GM19455 (cell line): ENCODE measurements around the gene GPR21.

Source experiments
- ATAC-seq: cut with Tn5 transposase; IDR thresholded peaks from one replicate; pipeline ENCODE4 v1.9.1; 2021; ENCODE audit not compliant: unreplicated experiment

Gene GPR21

DNA sequence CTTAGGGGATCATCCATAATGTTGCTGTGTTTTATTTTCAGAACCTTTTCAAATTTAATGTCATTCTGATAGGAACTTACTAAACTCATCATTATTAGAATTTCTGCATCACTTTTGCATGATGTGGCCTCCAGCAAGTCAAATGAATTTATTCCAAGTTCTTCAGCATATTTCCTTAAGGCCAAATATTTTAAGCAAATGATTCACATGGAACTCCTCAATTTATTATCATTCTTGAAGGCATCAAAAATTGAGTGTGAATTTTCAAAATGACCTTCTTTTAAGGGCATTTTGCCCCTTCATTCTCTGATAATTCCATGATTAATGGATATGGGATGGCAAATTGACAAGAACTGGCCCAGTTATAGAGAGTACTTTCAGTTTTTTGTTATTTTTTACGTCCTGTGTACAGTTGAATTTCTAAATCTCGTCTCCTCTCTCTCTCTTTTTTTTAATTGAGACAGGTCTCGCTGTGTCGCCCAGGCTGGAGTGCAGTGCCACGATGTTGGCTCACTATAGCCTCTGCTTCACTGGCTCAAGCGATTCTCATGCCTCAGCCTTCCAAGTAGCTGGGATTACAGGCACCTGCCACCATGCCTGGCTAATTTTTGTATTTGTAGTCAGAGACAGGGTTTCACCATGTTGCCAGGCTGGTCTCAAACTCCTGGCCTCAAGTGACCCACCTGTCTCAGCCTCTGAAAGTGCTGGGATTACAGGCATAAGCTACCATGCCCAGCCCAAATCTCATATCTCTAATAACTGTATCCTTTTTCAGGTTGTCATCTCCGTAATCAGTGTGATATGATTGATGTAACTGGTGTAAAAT is 29.1 kb downstream of the GPR21 start:
- no peak for ATAC-seq

DNA sequence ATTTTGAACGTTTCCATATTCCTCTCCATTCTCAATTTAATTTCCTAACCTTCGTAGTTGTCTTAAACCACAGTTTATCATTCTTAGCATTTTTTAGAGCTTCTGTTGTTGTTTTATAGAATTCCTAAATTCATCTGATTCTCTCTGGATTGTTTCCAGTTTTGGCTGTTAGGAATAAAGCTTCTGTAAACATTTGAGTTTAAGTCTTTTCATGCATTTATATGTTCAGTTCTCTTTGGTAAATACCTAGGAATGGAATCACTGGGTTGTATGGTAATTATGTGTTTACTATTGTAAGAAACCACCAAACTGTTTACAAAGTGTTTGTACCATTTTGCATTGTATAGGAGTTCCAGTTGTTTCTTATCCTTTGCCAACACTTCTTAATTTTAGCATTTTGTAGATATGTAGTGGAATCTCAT is 29.7 kb downstream of the GPR21 start:
- no peak for ATAC-seq

DNA sequence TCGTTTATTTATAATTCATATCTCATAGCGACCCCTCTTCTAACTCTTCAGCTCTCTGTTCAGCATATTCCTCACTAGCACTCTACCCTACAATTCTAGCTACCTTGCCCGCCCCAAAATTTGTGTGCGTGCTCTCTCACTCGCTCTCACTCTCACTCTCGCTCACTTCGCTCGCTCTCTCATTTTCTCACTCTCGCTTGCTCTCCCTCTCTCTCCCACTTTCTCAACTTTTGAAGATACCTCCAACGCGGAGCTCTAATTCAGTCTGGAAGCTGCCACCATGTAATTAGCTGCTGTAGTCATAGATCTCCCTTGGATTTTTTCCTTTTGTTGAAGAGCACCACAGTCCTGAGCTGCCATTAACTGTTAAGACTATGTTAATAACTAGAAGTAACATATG is 30.4 kb downstream of the GPR21 start:
- no peak for ATAC-seq

DNA sequence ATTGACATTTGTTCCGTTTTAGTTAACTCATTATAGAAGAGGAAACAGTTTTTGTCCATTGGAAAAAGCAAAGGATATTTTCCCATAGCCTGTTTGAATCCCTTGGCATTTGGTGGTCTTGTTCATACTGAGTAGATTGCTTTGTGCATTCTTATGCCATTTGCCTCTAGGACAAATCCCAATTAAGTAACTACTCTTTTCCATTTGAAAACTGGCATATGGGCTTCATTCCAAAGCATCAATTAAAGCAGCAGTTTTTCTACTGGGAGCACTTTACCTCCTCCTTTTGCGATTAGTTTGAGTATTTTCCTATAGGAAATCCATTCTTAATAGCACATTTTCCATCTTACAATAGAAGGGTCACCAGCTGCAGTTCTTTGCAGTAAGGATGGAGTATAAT is 31.2 kb downstream of the GPR21 start:
- ATAC-seq = no peak

DNA sequence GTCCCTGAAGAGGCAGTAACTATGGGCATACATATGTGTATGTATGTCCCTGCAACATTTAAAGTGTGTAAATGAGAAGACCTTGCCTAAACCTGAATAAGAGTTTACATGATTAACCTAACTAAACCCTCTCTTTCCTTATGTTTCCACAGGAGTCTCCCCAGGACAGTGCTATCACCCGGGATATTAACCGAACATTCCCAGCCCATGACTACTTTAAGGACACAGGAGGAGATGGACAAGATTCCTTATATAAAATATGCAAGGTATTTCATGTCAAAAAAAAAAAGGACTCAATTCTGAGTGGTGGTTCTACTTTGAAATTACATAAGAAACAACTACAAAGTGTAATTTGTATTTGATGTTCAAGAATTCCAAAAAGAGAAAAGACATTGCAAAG is 31.7 kb downstream of the GPR21 start:
- ATAC-seq = no peak

DNA sequence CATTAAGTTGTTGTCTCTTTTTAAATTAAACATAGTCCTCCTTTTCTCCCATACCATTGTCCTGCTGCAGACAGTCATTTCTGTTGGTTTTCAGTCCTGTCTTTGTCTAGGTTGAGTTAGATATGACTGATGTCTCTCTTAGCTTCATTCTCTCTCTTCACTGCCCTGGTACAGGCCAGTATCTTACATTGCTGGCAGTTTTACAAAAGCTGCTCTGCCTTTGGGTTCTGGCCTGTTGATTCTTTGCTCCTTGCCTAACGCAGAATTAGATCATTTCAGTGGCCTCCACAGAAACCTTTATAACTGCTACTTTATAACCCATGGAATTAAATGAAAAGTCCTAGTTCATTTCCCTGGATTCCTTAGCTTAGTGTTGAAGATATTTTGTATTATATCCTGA is 33.7 kb downstream of the GPR21 start:
- no peak for ATAC-seq

DNA sequence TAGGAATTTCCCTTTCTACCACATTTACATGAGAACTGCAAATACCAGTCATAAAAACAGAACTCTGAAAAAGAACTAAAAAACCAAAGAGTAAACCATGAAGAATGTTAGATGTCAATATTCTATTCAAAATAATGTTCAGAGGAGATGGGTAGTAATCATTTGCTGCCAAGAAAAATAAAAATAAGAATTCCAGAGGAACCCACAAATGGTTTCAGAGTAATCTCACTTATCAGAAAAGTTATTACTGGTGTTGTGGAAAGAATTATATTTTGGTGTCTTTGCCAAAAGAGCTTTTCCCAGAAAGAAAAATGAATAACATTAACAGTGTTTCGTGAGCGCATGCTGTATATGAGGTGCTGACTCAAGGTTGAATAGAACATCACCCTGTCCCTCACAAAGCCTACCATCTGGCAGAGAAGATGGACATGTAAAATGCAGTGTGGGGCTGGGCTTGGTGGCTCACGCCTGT is 35.6 kb downstream of the GPR21 start:
- no peak for ATAC-seq

DNA sequence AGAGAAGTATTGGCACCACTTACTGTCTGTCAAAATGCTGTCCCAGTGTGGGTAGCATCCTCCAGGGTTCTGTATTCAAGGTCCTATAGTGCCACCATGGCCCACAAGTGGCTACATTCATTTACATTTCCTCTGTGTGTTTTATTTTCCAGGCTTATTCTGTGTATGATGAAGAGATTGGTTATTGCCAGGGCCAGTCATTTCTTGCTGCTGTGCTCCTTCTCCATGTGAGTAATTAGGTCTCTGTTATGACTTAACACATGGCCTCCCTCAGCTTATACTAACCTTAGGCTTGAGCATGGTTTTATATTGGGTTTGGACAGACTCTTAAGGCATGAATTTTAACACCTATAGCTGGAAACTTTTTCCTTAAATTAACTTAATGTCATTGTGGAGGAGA is 36.7 kb downstream of the GPR21 start:
- ATAC-seq = no peak

DNA sequence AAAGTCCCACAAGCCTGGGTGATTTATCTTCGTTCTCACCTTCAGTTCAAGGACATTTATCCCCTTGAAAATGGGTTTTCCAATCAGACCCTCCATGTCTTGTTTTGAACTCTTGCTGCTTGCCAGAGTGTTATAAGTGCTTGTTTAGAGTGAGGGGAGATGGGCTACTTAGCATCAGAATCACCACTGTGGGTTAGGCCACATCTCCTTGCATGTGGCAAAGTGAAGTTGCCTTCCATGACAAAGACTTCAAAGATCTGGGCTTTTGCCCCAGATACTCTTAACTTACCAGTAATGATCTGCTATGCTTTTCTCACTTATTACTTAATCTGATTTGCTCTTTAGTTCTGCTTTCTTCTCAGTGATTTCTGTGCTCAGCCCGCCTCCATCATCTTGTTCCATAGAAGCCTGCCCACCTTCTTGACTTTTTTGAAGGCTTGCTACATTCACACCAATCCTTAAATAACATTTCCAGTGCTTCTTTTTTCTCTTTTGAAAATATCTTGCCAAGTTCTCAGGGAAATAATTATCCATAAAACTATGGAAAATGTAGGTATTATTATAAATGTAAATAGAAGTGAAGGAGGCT is 39.0 kb downstream of the GPR21 start:
- no peak for ATAC-seq

DNA sequence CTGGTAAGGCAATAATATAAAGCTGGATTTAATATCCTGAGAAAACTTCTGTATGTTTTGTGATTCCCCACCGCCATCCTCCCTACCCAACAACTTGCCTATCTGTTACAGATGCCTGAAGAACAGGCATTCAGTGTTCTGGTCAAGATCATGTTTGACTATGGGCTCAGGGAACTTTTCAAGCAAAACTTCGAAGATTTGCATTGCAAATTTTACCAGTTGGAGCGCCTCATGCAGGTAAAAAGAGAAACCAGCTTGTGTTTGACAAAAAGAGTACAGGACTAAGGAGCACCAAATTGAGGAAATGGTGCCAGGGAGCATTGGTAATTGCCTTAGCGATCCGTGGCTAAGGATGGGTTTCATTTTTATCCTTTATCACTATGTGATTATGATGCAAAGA is 40.0 kb downstream of the GPR21 start:
- no peak for ATAC-seq

DNA sequence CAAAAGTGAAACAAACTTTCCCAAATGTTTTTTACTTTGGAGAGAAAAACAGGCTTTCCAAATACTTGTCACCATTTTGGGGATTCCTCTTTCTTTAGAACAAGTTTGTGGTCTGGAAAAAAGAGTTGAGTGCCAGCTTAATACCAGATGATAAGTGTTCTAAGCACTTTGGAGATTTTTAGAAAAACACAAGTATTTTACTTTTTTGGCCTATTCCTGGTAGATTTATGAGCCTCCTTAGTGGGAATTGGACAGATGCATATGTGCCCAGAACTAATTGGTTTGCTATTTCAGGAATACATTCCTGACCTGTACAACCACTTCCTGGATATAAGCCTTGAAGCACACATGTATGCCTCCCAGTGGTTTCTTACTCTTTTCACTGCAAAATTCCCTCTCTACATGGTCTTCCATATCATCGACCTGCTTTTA is 40.5 kb downstream of the GPR21 start:
- no peak for ATAC-seq

DNA sequence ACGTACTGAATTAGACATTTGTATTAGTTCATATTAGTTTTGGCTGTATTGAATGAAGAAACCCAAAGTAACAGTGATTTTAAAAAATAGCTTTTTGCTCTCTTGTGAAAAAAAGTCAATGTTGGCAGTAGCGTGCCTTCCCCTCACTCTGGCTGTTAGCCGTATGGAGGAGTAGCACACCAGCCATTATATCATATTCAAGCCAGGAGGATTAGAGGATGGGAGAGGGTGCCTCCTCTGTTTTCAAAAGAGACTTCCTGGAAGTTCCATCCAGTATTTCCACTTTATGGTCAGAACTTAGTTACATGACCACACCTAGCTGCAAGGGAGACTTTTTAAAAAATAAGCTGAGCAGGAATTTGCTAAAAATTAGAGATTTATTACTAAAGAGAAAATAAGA is 41.2 kb downstream of the GPR21 start:
- no peak for ATAC-seq

DNA sequence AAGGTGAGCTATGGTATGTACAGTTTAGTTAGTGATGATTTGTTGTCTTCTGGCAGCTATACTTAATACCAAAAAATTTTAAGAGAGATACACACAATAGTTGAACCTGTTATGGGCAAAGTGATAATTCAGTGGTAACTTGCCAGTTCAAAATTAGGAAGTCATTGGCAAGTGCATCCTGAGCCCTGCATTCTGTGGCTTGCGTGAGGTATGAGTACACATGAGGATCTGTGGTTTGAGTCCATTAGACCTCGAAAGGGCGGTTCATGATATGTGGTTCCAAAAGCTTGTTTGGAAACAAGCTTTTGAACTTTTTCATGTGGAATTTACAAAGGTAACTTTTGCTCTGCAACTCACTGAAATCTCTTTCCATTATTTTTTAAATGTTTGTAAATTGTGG is 47.0 kb downstream of the GPR21 start:
- no peak for ATAC-seq

DNA sequence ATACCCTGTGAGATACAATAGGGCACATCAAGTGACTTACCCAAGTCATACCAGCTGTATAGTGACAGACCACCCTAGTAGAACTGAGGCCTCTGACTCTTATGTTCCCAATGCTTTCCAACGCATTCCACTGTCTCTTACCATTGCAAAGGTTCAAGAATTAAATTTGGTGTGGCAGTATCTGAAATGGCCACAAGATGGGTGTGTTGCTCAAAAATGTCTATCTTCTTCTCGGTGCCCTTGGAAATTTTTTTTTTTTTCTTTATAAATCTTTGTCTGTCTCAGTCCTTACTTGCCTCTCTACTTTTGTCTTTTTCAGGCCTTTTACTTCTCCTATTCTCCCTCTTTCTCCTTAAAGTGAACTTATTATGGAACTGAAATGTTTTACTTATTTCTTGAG is 48.4 kb downstream of the GPR21 start:
- no peak for ATAC-seq

DNA sequence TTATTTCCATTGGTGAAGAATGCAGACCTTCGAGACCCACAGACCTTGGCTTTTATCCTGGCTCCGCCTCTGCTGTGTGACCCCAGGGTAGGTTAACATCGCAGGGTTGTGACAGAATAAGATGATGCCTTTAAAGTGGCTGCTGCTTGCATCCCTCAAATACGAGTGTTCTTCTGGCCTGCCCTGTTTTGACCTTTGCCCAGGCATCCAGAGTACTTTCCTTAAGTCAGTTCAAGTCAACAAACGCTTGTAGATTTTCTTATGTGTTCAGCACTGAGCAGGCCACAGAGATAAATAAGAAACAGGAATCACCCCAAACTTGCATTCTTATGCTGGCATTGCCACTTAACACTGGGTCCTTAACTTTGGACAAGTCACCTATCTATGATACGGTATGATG is 50.2 kb downstream of the GPR21 start:
- no peak for ATAC-seq

DNA sequence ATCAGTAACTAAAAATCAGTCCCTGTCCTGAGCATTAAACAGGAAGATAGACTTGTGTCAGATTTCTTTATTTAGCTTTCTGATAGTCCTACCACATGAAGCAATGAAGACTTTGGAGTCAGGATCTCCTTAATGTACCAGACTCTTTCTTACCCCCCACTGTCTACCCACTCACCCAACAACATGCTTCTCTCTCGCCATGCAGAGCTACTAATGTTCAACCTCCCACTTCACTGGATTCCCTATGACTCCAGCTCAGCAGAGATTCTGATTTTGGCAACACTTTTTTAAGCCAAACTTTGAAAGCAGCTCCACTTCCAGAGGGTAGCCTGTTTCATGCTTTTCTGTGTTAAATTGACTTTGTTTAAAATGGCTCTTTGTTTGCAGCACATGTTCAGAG is 50.8 kb downstream of the GPR21 start:
- no peak for ATAC-seq
